ENCODE data around the gene PSAPL1. TPM values are rescaled to one million over a fixed set of nuclear protein-coding genes. Genes with fewer than 3 reads are reported as not detected.

Gene PSAPL1
- total and polyA plus RNA-seq, 2 of the 8 experiments (the other 6 are each of a cell fraction or from before 2014, with no cell fraction given): 0.03 TPM; not detected in 1

GRCh38 chr4:7467471-7467870, 32.7 kb upstream of the PSAPL1 start:
- Histone ChIP-seq H3K18ac (ENCODE audit: extremely low read depth, low read length) (no peak overlapping the region), H4K8ac (ENCODE audit: extremely low read depth, insufficient read depth, low read length) (peak overlapping the region; percentile 16; the same call in 1 of the 2 replicates), H3K4me2 (ENCODE audit: insufficient read depth in 1 of 2, low read depth in 2 of 2, low read length in 2 of 2) (no peak overlapping the region), H4K20me1 (replicated peaks in 1 of 2; ENCODE audit: control insufficient read depth in 1 of 2, insufficient read depth in 2 of 2, low read length in 2 of 2) (peaks cover 0 to 2% of the 10 kb centered on the region in 2 experiments), H3K56ac (replicated peaks; ENCODE audit: insufficient read length, low read depth, low read length) (no peak overlapping the region), H2BK12ac (ENCODE audit: low read depth, low read length) (no peak overlapping the region), H3K23me2 (ENCODE audit: low read depth, low read length) (peaks cover 7% of the 10 kb centered on the region; the same call in 1 of the 2 replicates), H2BK15ac (ENCODE audit: low read length) (no peak overlapping the region), H3K9ac (replicated peaks in 1 of 4; ENCODE audit: extremely low read depth in 1 of 4, low read depth in 3 of 4, low read length in 3 of 4) (no peak overlapping the region), H2BK5ac (ENCODE audit: low read depth, low read length) (no peak overlapping the region), H2AFZ (ENCODE audit: low read length) (no peak overlapping the region), H3K4me3 (ENCODE audit: extremely low read depth in 1 of 4, insufficient read depth in 2 of 4, low read depth in 3 of 4, low read length in 4 of 4) (no peak overlapping the region), H4K91ac (replicated peaks; ENCODE audit: insufficient read length, low read length) (no peak overlapping the region), H3K27me3 (replicated peaks in 1 of 4; ENCODE audit: control insufficient read depth in 3 of 4, extremely low read depth in 1 of 4, insufficient read depth in 3 of 4, low read length in 3 of 4) (no peaks in the 10 kb centered on the region), H3K9me3 (ENCODE audit: insufficient read depth in 2 of 2, low read depth in 1 of 2, low read length in 1 of 2) (peaks cover 7% of the 10 kb centered on the region in 2 experiments; a peak in 3 of 4 replicates), H2BK20ac (ENCODE audit: low read length) (no peak overlapping the region), H3K23ac (ENCODE audit: insufficient read length) (no peak overlapping the region), H3K4me1 (replicated peaks in 1 of 4; ENCODE audit: control insufficient read depth in 3 of 4, insufficient read depth in 4 of 4, low read length in 3 of 4) (peaks cover 0 to 9% (median 5%) of the 10 kb centered on the region in 4 experiments; a peak in 6 of 7 replicates), H4K5ac (ENCODE audit: insufficient read length, low read depth, low read length) (no peak overlapping the region), H2BK120ac (replicated peaks; ENCODE audit: low read depth, low read length) (no peak overlapping the region), H3K36me3 (ENCODE audit: control insufficient read depth in 2 of 4, insufficient read depth in 4 of 4, low read length in 3 of 4) (no peaks in the 10 kb centered on the region), H3K14ac (ENCODE audit: insufficient read length) (no peak overlapping the region), H3K27ac (ENCODE audit: low read depth, low read length) (no peak overlapping the region), H3K4ac (replicated peaks; ENCODE audit: insufficient read length, low read depth, low read length) (no peak overlapping the region), H2AK5ac (ENCODE audit: low read depth, low read length) (no peak overlapping the region), H3K79me2 (ENCODE audit: control insufficient read depth in 1 of 2, insufficient read depth in 2 of 2, low read length in 2 of 2) (no peaks in the 10 kb centered on the region), H3K79me1 (ENCODE audit: low read depth, low read length) (no peaks in the 10 kb centered on the region)
- WGBS, 2 experiments (ENCODE audit: extremely low coverage in 1 of 2, insufficient coverage in 1 of 2, insufficient read length in 1 of 2, insufficient replicate concordance in 2 of 2, low coverage in 1 of 2, low lambda C conversion rate in 2 of 2, missing lambda C conversion rate in 1 of 2): 97% methylated on average over 7 of the region's 7 CpGs; no CpG with 5 or more reads in 1 of the 2 experiments
- CTCF ChIA-PET (ENCODE audit: partially characterized antibody): interaction anchor here (0.6 to 2.0 kb wide), 8 partner anchors 9 to 554 kb away, joined by 3 to 8 read pairs (median 4); no protein-coding TSS in a partner anchor
- TF ChIP-seq POLR2A (IDR thresholded peaks at IDR 0.05; ENCODE audit: control extremely low read depth in 1 of 2, low read depth in 2 of 2, low read length in 2 of 2): no peak
- TF ChIP-seq SP1 (IDR thresholded peaks at IDR 0.05; ENCODE audit: low read depth, low read length): no peak
- TF ChIP-seq RAD21 (IDR thresholded peaks at IDR 0.05 in 1 of 2, conservative IDR thresholded peaks at IDR 0.05 in 1 of 2; ENCODE audit: low read depth in 2 of 2, low read length in 2 of 2): peak; percentile 1 to 23; a peak in 1 of 4 replicates
- TF ChIP-seq USF2 (IDR thresholded peaks at IDR 0.05; ENCODE audit: low read length): no peak
- TF ChIP-seq JUND (IDR thresholded peaks at IDR 0.05; ENCODE audit: low read length): no peak
- TF ChIP-seq POLR2AphosphoS5 (IDR thresholded peaks at IDR 0.05; ENCODE audit: low read depth, low read length): no peak
- TF ChIP-seq SIX5 (IDR thresholded peaks at IDR 0.05; ENCODE audit: low read depth, low read length): no peak
- POLR2A ChIA-PET (ENCODE audit: partially characterized antibody): no interaction called here
- DNase-seq (ENCODE audit: low read depth in 1 of 2, low spot score in 2 of 2) (no peak), FAIRE-seq (no peak)

Measured in H1 (cell line).